Measurements from ENCODE around the gene CEACAM1. TPM values are rescaled to one million over a fixed set of nuclear protein-coding genes. Genes with fewer than 3 reads are reported as not detected.
A peak's percentile ranks its signal among the peaks of the same experiment; 100 is the strongest.
"Not testable (repeated sequence)": the region's sequence is repeated elsewhere in the genome, so short reads cannot be mapped to it uniquely, and the experiment has no call there.

CEACAM1 gene
- total and polyA plus RNA-seq, 2 donors (not counting 1 experiment from before 2014, with no cell fraction given) = 0.03 TPM; not detected in 1

- H3K4me1 ChIP-seq (ENCODE audit: control insufficient read depth, extremely low read depth, insufficient read depth, low read length) = no peaks in the 10 kb centered on the region
- no peaks in the 10 kb centered on the region for H3K36me3 ChIP-seq (ENCODE audit: control insufficient read depth, insufficient read depth, low read length)
- TF ChIP-seq CTCF (conservative IDR thresholded peaks at IDR 0.05 in 1 of 2, IDR thresholded peaks at IDR 0.05 in 1 of 2; ENCODE audit: low read depth in 1 of 2, low read length in 2 of 2) = no peak
- TF ChIP-seq EZH2 (IDR thresholded peaks at IDR 0.05; ENCODE audit: low read length, missing control alignments) = no peak
- no peak overlapping the region for H3K27ac ChIP-seq (ENCODE audit: insufficient read depth, low read length)
- H3K4me3 ChIP-seq (replicated peaks in 1 of 4; ENCODE audit: control extremely low read depth in 1 of 4, insufficient read depth in 1 of 4, low read depth in 3 of 4, low read length in 4 of 4) = no peak overlapping the region
- peak; percentile 53 to 79 for DNase-seq (ENCODE audit: low read depth in 2 of 2)
- H3K4me2 ChIP-seq (ENCODE audit: extremely low read depth, insufficient read depth, low read length) = no peak overlapping the region
- H3K79me2 ChIP-seq (ENCODE audit: control insufficient read depth, insufficient read depth, low read length) = no peaks in the 10 kb centered on the region
- H4K20me1 ChIP-seq (ENCODE audit: control insufficient read depth, extremely low read depth, insufficient read depth, low read length) = no peaks in the 10 kb centered on the region
- no peak overlapping the region for H3K9ac ChIP-seq (ENCODE audit: insufficient read depth, low read length)
- H3K27me3 ChIP-seq (ENCODE audit: control insufficient read depth, insufficient read depth, low read length) = peaks cover 12% of the 10 kb centered on the region
- no peak overlapping the region for H2AFZ ChIP-seq (ENCODE audit: low read length)
- H3K9me3 ChIP-seq (ENCODE audit: control insufficient read depth, insufficient read depth, low read depth, low read length) = no peaks in the 10 kb centered on the region
These were observed 25.2 kb upstream of the CEACAM1 start for GRCh38 chr19:42553292-42554045.

DNA sequence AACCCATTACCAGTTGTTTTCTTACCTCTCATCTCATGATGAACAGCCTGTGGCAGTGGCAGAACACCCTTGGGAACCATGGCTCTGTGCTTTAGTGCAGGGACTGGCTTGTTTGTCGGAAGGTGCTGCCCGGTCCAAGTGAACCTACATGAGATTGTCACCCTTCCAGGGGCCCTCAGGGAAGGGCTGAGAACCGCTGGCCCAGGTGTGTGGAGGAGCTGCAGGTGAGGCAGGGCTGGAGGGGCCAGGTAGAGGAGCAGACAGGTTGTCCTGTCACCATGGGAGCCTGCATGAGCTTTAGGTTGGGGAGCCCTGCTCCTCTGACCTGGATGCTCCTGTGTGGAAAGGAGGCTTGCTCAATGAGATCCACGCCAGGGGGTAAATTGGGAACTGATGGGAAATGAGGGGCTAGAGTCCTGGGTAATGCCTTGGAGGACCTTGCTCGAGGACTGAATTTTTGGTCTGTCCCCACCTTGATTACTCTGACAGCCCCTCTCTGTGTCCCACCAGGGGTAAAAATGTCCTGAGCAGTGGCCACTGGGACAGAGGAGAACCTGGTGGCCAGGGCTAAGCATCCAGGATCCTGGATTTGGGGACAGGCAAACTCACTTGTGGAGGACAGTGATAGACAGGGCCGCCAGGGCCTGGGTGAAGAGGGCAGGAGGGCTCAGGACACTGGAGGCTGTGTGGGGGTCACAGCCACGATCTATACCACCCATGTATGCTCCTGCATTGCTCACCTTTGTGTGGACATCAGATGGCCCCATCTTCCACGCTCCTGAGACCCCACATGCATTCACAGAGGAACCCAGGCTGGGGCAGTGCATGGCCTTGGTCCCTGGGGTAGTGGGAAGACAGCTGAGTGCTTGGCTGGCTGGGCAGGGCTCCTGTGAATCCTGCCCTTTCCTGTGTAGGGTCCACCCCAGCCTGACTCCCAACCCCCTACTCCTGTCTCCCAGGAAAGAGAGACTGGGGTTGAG is 24.1 kb upstream of the CEACAM1 start:
- Histone ChIP-seq H3K36me3 (ENCODE audit: control insufficient read depth, insufficient read depth, low read length) (no peaks in the 10 kb centered on the region), H3K4me2 (ENCODE audit: extremely low read depth, insufficient read depth, low read length) (no peak overlapping the region), H3K4me3 (replicated peaks in 1 of 4; ENCODE audit: control extremely low read depth in 1 of 4, insufficient read depth in 1 of 4, low read depth in 3 of 4, low read length in 4 of 4) (no peak overlapping the region), H3K79me2 (ENCODE audit: control insufficient read depth, insufficient read depth, low read length) (no peaks in the 10 kb centered on the region), H3K4me1 (ENCODE audit: control insufficient read depth, extremely low read depth, insufficient read depth, low read length) (no peaks in the 10 kb centered on the region), H3K27ac (ENCODE audit: insufficient read depth, low read length) (no peak overlapping the region), H3K9me3 (ENCODE audit: control insufficient read depth, insufficient read depth, low read depth, low read length) (no peaks in the 10 kb centered on the region), H3K27me3 (ENCODE audit: control insufficient read depth, insufficient read depth, low read length) (peaks cover 12% of the 10 kb centered on the region), H3K9ac (ENCODE audit: insufficient read depth, low read length) (no peak overlapping the region), H4K20me1 (ENCODE audit: control insufficient read depth, extremely low read depth, insufficient read depth, low read length) (no peaks in the 10 kb centered on the region), H2AFZ (ENCODE audit: low read length) (no peak overlapping the region)
- TF ChIP-seq CTCF (conservative IDR thresholded peaks at IDR 0.05 in 1 of 2, IDR thresholded peaks at IDR 0.05 in 1 of 2; ENCODE audit: low read depth in 1 of 2, low read length in 2 of 2) (no peak), EZH2 (IDR thresholded peaks at IDR 0.05; ENCODE audit: low read length, missing control alignments) (no peak)
- no peak for DNase-seq (ENCODE audit: low read depth in 2 of 2)

DNA sequence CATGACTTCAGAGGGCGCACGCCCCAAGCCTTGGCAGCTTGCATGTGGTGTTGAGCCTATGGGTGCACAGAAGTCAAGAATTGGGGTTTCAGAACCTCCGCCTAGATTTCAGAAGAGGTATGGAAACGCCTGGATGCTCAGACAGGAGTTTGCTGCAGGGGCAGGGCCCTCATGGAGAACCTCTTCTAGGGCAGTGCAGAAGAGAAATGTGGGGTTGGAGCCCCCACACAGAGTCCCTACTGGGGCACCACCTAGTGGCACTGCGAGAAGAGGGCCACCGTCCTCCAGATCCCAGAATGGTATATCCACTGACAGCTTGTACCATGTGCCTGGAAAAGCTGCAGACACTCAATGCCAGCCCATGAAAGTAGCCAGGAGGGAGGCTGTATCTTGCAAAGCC is 22.2 kb upstream of the CEACAM1 start:
- not testable (repeated sequence) for H3K36me3 ChIP-seq (ENCODE audit: control insufficient read depth, insufficient read depth, low read length); H4K20me1 ChIP-seq (ENCODE audit: control insufficient read depth, extremely low read depth, insufficient read depth, low read length); H3K4me2 ChIP-seq (ENCODE audit: extremely low read depth, insufficient read depth, low read length); H3K79me2 ChIP-seq (ENCODE audit: control insufficient read depth, insufficient read depth, low read length); H3K4me3 ChIP-seq (replicated peaks in 1 of 4; ENCODE audit: control extremely low read depth in 1 of 4, insufficient read depth in 1 of 4, low read depth in 3 of 4, low read length in 4 of 4); H3K9me3 ChIP-seq (ENCODE audit: control insufficient read depth, insufficient read depth, low read depth, low read length); H3K27ac ChIP-seq (ENCODE audit: insufficient read depth, low read length); H3K9ac ChIP-seq (ENCODE audit: insufficient read depth, low read length); DNase-seq (ENCODE audit: low read depth in 2 of 2); H3K27me3 ChIP-seq (ENCODE audit: control insufficient read depth, insufficient read depth, low read length); H2AFZ ChIP-seq (ENCODE audit: low read length); H3K4me1 ChIP-seq (ENCODE audit: control insufficient read depth, extremely low read depth, insufficient read depth, low read length)

DNA sequence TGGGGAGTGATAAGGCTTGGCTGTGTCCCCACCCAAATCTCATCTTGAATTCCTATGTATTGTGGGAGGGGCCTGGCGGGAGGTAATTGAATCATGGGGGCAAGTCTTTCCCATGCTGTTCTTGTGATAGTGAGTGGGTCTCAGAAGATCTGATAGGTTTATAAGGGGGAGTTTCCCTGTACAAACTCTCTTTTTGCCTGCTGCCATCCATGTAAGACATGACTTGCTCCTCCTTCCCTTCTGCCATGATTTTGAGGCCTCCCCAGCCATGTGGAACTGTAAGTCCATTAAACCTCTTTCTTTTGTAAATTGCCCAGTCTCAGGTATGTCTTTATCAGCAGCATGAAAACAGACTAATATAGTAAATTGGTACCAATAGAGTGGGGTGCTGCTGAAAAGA is 20.8 kb upstream of the CEACAM1 start:
- H3K27ac ChIP-seq (ENCODE audit: insufficient read depth, low read length); H3K4me2 ChIP-seq (ENCODE audit: extremely low read depth, insufficient read depth, low read length); H3K36me3 ChIP-seq (ENCODE audit: control insufficient read depth, insufficient read depth, low read length); H3K4me3 ChIP-seq (replicated peaks in 1 of 4; ENCODE audit: control extremely low read depth in 1 of 4, insufficient read depth in 1 of 4, low read depth in 3 of 4, low read length in 4 of 4); H2AFZ ChIP-seq (ENCODE audit: low read length); H3K79me2 ChIP-seq (ENCODE audit: control insufficient read depth, insufficient read depth, low read length); DNase-seq (ENCODE audit: low read depth in 2 of 2); H3K9ac ChIP-seq (ENCODE audit: insufficient read depth, low read length); H3K27me3 ChIP-seq (ENCODE audit: control insufficient read depth, insufficient read depth, low read length); H4K20me1 ChIP-seq (ENCODE audit: control insufficient read depth, extremely low read depth, insufficient read depth, low read length); H3K4me1 ChIP-seq (ENCODE audit: control insufficient read depth, extremely low read depth, insufficient read depth, low read length); H3K9me3 ChIP-seq (ENCODE audit: control insufficient read depth, insufficient read depth, low read depth, low read length): not testable (repeated sequence)

Measured in fibroblast of lung (primary cell).